WTC11 (cell line): ENCODE measurements around the gene SH3BP5L. TPM values are rescaled to one million over a fixed set of nuclear protein-coding genes. Genes with fewer than 3 reads are reported as not detected.

ENCODE experiments used
- ATAC-seq: fragments of 200-7000 bp; cut with Tn5 transposase; 2 replicates; pipeline ENCODE4 v1.10.0; 2021; ENCODE audit warnings: mild to moderate bottlenecking, moderate library complexity
- CTCF ChIA-PET: fragments of 300-600 bp; sonication (Branson Sonifier 250); formaldehyde crosslinking; loops from one replicate; lab custom pipeline; 2021; ENCODE audit warnings: antibody characterized with exemption; lab: Charles Lee
- POLR2A ChIA-PET: fragments of 350-600 bp; sonication (Branson Sonifier 250); formaldehyde crosslinking; loops from one replicate; lab custom pipeline; 2021; ENCODE audit warnings: antibody characterized with exemption; lab: Charles Lee
- DNase-seq: peaks from one replicate; pipeline ENCODE4 v3.0.0; 2021; ENCODE audit warnings: low spot score
- H3K27ac Mint-ChIP-seq: 2 replicates; pipeline ENCODE4 v1.8.0; 2021; ENCODE audit warnings: mixed read lengths
- H3K27me3 Mint-ChIP-seq: 2 replicates; pipeline ENCODE4 v1.8.0; 2021; ENCODE audit warnings: low read depth, mild to moderate bottlenecking, moderate library complexity, mixed read lengths
- H3K36me3 Mint-ChIP-seq: 2 replicates; pipeline ENCODE4 v1.8.0; 2021; ENCODE audit warnings: mixed read lengths
- H3K4me1 Mint-ChIP-seq: 2 replicates; pipeline ENCODE4 v1.8.0; 2022; ENCODE audit warnings: mixed read lengths
- H3K4me3 Mint-ChIP-seq: 2 replicates; pipeline ENCODE4 v1.8.0; 2021; ENCODE audit warnings: mild to moderate bottlenecking, moderate library complexity, mixed read lengths
- H3K9me3 Mint-ChIP-seq: 2 replicates; pipeline ENCODE4 v1.8.0; 2021; ENCODE audit warnings: mixed read lengths
- CDX4 ChIP-seq: fragments of 250-450 bp; sonication (Bioruptor Pico); IDR thresholded peaks from 2 replicates; pipeline ENCODE4 v1.9.0; 2021; ENCODE audit warnings: moderate library complexity, mild to moderate bottlenecking, inconsistent platforms, borderline replicate concordance
- CREB1 ChIP-seq: sonication (generic); formaldehyde crosslinking; IDR thresholded peaks from 2 replicates; pipeline ENCODE4 v1.8.0; 2023; ENCODE audit warnings: mild to moderate bottlenecking, missing genetic modification reagents
- CTCF ChIP-seq: fragments of 200-600 bp; IDR thresholded peaks from 2 replicates; pipeline ENCODE4 v1.8.0; 2022; ENCODE audit warnings: antibody characterized with exemption
- E2F1 ChIP-seq: sonication (generic); formaldehyde crosslinking; IDR thresholded peaks from 2 replicates; pipeline ENCODE4 v1.8.0; 2022; ENCODE audit warnings: mild to moderate bottlenecking, missing genetic modification reagents
- E2F5 ChIP-seq: sonication (generic); formaldehyde crosslinking; IDR thresholded peaks from 2 replicates; pipeline ENCODE4 v1.8.1; 2022; ENCODE audit warnings: mild to moderate bottlenecking, moderate library complexity, missing genetic modification reagents
- NR1H2 ChIP-seq: sonication (generic); formaldehyde crosslinking; IDR thresholded peaks from 2 replicates; pipeline ENCODE4 v1.9.0; 2021; ENCODE audit warnings: mild to moderate bottlenecking, moderate library complexity, missing genetic modification reagents
- SOX15 ChIP-seq: fragments of 250-450 bp; sonication (Bioruptor Pico); IDR thresholded peaks from 2 replicates; pipeline ENCODE4 v1.9.0; 2021; ENCODE audit warnings: mild to moderate bottlenecking
- USF2 ChIP-seq: sonication (generic); formaldehyde crosslinking; IDR thresholded peaks from 2 replicates; pipeline ENCODE4 v1.8.1; 2023; ENCODE audit warnings: mild to moderate bottlenecking, missing genetic modification reagents, moderate library complexity
- ZNF219 ChIP-seq: sonication (generic); formaldehyde crosslinking; IDR thresholded peaks from 2 replicates; pipeline ENCODE4 v1.8.0; 2023; ENCODE audit warnings: missing genetic modification reagents, mild to moderate bottlenecking, borderline replicate concordance
- ZNF396 ChIP-seq: fragments of 250-450 bp; sonication (Bioruptor Pico); IDR thresholded peaks from 2 replicates; pipeline ENCODE4 v1.8.0; 2021; ENCODE audit warnings: mild to moderate bottlenecking, moderate library complexity, borderline replicate concordance
- ZNF532 ChIP-seq: fragments of 250-450 bp; sonication (Bioruptor Pico); IDR thresholded peaks from 2 replicates; pipeline ENCODE4 v1.9.0; 2021; ENCODE audit warnings: mild to moderate bottlenecking, borderline replicate concordance
- total RNA-seq: library from RNA; stranded (reverse); gene quantifications from 3 replicates; pipeline ENCODE4 v1.2.3, GENCODE V29; 2021
- TF ChIP-seq, protein P1 (sequence below): fragments of 250-450 bp; sonication (Bioruptor Pico); IDR thresholded peaks from 2 replicates; pipeline ENCODE4 v1.8.0; 2021; ENCODE audit warnings: mild to moderate bottlenecking
- TF ChIP-seq, protein P2 (sequence below): sonication (generic); formaldehyde crosslinking; IDR thresholded peaks from 2 replicates; pipeline ENCODE4 v1.8.1; 2023; ENCODE audit warnings: mild to moderate bottlenecking, moderate library complexity, missing genetic modification reagents

SH3BP5L gene
- total RNA-seq, 1 experiment from 2014 or later: 32.9 TPM

- H3K9me3 Mint-ChIP-seq: peaks cover 2% of the 10 kb centered on the region
- TF ChIP-seq NR1H2 (CRISPR knock-in tag) (no peak), CDX4 (CRISPR knock-in tag) (no peak)
- TF ChIP-seq, protein P1, sequence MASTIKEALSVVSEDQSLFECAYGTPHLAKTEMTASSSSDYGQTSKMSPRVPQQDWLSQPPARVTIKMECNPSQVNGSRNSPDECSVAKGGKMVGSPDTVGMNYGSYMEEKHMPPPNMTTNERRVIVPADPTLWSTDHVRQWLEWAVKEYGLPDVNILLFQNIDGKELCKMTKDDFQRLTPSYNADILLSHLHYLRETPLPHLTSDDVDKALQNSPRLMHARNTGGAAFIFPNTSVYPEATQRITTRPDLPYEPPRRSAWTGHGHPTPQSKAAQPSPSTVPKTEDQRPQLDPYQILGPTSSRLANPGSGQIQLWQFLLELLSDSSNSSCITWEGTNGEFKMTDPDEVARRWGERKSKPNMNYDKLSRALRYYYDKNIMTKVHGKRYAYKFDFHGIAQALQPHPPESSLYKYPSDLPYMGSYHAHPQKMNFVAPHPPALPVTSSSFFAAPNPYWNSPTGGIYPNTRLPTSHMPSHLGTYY (CRISPR knock-in tag): no peak
- CTCF ChIA-PET: interaction anchor here (0.6 to 1.9 kb wide), 4 partner anchors 15 to 37 kb away, joined by 3 to 11 read pairs (median 8); partner anchors contain the start of genes SH3BP5L and ZNF672
- no peak overlapping the region for H3K27ac Mint-ChIP-seq
- DNase-seq (no peak), ATAC-seq (no peak)
- POLR2A ChIA-PET: no interaction called here
- H3K36me3 Mint-ChIP-seq: peaks cover 36% of the 10 kb centered on the region
- no peak overlapping the region for H3K4me3 Mint-ChIP-seq
- 0 out of 2 replicates have a peak, but pooled peaks cover under 1% of the 10 kb centered on the region for H3K27me3 Mint-ChIP-seq
- peaks cover 6% of the 10 kb centered on the region for H3K4me1 Mint-ChIP-seq
These were observed 14.8 kb downstream of the SH3BP5L start for GRCh38 chr1:248810727-248811513.

GRCh38 chr1:248810000-248810726 is 15.6 kb downstream of the SH3BP5L start:
- no peak overlapping the region for H3K27ac Mint-ChIP-seq

GRCh38 chr1:248808876-248809275 is 16.8 kb downstream of the SH3BP5L start:
- no peak for ATAC-seq
- POLR2A ChIA-PET: no interaction called here
- no peak overlapping the region for H3K27ac Mint-ChIP-seq
- peaks cover 24% of the 10 kb centered on the region for H3K36me3 Mint-ChIP-seq
- peaks cover 9% of the 10 kb centered on the region; the same call in 1 of the 2 replicates for H3K27me3 Mint-ChIP-seq
- CTCF ChIA-PET: interaction anchor here (0.6 kb wide), 1 partner anchor 1504 kb away, joined by 3 read pairs; no protein-coding TSS in a partner anchor
- no peaks in the 10 kb centered on the region for H3K4me1 Mint-ChIP-seq
- H3K9me3 Mint-ChIP-seq: peaks cover 19% of the 10 kb centered on the region
- no peak for DNase-seq
- H3K4me3 Mint-ChIP-seq: no peak overlapping the region
- TF ChIP-seq SOX15 (CRISPR knock-in tag) (no peak), USF2 (CRISPR knock-in tag) (no peak), ZNF532 (CRISPR knock-in tag) (no peak), E2F5 (no peak), CREB1 (no peak), CTCF (no peak), E2F1 (CRISPR knock-in tag) (no peak)

More at GRCh38 chr1:248810000-248810726, 15.6 kb downstream of the SH3BP5L start:
- ATAC-seq: no peak
- Mint-ChIP-seq H3K36me3 (peaks cover 31% of the 10 kb centered on the region), H3K27me3 (peaks cover 4% of the 10 kb centered on the region; the same call in 1 of the 2 replicates), H3K4me1 (no peaks in the 10 kb centered on the region), H3K9me3 (peaks cover 9% of the 10 kb centered on the region), H3K4me3 (no peak overlapping the region)
- POLR2A ChIA-PET: no interaction called here
- CTCF ChIA-PET: no interaction called here
- TF ChIP-seq, protein P2, sequence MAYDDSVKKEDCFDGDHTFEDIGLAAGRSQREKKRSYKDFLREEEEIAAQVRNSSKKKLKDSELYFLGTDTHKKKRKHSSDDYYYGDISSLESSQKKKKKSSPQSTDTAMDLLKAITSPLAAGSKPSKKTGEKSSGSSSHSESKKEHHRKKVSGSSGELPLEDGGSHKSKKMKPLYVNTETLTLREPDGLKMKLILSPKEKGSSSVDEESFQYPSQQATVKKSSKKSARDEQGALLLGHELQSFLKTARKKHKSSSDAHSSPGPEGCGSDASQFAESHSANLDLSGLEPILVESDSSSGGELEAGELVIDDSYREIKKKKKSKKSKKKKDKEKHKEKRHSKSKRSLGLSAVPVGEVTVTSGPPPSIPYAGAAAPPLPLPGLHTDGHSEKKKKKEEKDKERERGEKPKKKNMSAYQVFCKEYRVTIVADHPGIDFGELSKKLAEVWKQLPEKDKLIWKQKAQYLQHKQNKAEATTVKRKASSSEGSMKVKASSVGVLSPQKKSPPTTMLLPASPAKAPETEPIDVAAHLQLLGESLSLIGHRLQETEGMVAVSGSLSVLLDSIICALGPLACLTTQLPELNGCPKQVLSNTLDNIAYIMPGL (CRISPR knock-in tag): no peak
- TF ChIP-seq CDX4 (CRISPR knock-in tag) (no peak), ZNF219 (CRISPR knock-in tag) (no peak), ZNF396 (CRISPR knock-in tag) (no peak)
- DNase-seq: no peak
